HL-60 (cell line): ENCODE results near the gene PSPN.

ENCODE experiments used
- GABPA ChIP-seq: IDR thresholded peaks from 2 replicates; pipeline ENCODE4 v1.6.1; 2012; ENCODE audit warnings: low read depth
- POLR2AphosphoS5 ChIP-seq: IDR thresholded peaks from 2 replicates; pipeline ENCODE4 v1.6.1; 2012; ENCODE audit warnings: low read depth
- TF ChIP-seq, protein P1 (sequence below): IDR thresholded peaks from one replicate; pipeline ENCODE4 v1.5.1; 2011; ENCODE audit warnings: low read length, control low read depth, inconsistent platforms; ENCODE audit not compliant: insufficient read depth

DNA sequence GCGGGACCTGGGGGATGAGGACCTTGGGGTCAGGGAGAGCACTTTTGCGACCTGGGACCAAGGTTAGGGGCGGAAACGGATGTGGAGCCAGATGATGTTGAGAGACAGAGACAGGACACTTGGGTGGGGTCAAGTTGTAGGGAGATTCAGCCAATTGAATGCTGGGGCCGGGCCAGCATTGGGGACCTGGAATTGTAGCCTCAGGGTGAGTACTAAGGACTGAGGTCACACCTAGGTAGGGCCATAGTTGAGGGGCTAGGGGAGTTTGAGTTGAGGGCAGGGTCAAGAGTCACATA lies 2.0 kb downstream of the PSPN start:
- TF ChIP-seq GABPA, result no peak
- TF ChIP-seq, protein P1, sequence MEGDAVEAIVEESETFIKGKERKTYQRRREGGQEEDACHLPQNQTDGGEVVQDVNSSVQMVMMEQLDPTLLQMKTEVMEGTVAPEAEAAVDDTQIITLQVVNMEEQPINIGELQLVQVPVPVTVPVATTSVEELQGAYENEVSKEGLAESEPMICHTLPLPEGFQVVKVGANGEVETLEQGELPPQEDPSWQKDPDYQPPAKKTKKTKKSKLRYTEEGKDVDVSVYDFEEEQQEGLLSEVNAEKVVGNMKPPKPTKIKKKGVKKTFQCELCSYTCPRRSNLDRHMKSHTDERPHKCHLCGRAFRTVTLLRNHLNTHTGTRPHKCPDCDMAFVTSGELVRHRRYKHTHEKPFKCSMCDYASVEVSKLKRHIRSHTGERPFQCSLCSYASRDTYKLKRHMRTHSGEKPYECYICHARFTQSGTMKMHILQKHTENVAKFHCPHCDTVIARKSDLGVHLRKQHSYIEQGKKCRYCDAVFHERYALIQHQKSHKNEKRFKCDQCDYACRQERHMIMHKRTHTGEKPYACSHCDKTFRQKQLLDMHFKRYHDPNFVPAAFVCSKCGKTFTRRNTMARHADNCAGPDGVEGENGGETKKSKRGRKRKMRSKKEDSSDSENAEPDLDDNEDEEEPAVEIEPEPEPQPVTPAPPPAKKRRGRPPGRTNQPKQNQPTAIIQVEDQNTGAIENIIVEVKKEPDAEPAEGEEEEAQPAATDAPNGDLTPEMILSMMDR, result no peak
- TF ChIP-seq POLR2AphosphoS5, result no peak
